Naive thymus-derived CD8-positive, alpha-beta T cell (primary cell): ENCODE data around the gene REC114. TPM values are rescaled to one million over a fixed set of nuclear protein-coding genes. Genes with fewer than 3 reads are reported as not detected.
"Not testable (repeated sequence)": the region's sequence is repeated elsewhere in the genome, so short reads cannot be mapped to it uniquely, and the experiment has no call there.

Source experiments
- ATAC-seq, 2 donors: fragments of 150-1000 bp; cut with Tn5 transposase in 1 of 2; sonication (Bioruptor Pico), chemical (Tn5 transposase) in 1 of 2; 1 replicate in 1 of 2; 2 replicates in 1 of 2; pipeline ENCODE4 v1.10.0; 2021; ENCODE audit warnings: mild to moderate bottlenecking in 2 of 2, moderate library complexity in 2 of 2
- POLR2A ChIA-PET: fragments of 350-600 bp; sonication (Branson Sonifier 250); formaldehyde crosslinking; loops from one replicate; lab custom pipeline; 2021; ENCODE audit warnings: antibody characterized with exemption; lab: Charles Lee
- DNase-seq, 10 donors: peaks; one replicate each; pipeline versions ENCODE4 v3.0.0 to v3.0.0-alpha.2; 2020 to 2022
- H3K27ac Mint-ChIP-seq, 10 donors: one replicate each; pipeline ENCODE4 v1.8.0; 2020 to 2022; ENCODE audit warnings: mild to moderate bottlenecking in 10 of 10, mixed read lengths in 10 of 10, moderate library complexity in 4 of 10, inconsistent platforms in 1 of 10
- H3K27me3 Mint-ChIP-seq, 5 donors: one replicate each; pipeline ENCODE4 v1.8.0; 2021 to 2022; ENCODE audit warnings: mixed read lengths in 5 of 5
- H3K36me3 Mint-ChIP-seq, 3 donors: one replicate each; pipeline ENCODE4 v1.8.0; 2020 to 2022; ENCODE audit warnings: mixed read lengths in 3 of 3, mild to moderate bottlenecking in 2 of 3, inconsistent platforms in 1 of 3
- H3K4me1 Mint-ChIP-seq, 4 donors: one replicate each; pipeline ENCODE4 v1.8.0; 2021 to 2022; ENCODE audit warnings: mixed read lengths in 4 of 4
- H3K4me3 Mint-ChIP-seq, 10 donors: one replicate each; pipeline ENCODE4 v1.8.0; 2020 to 2022; ENCODE audit warnings: mild to moderate bottlenecking in 10 of 10, mixed read lengths in 10 of 10, moderate library complexity in 6 of 10, inconsistent platforms in 1 of 10
- H3K9me3 Mint-ChIP-seq, 9 donors: one replicate each; pipeline ENCODE4 v1.8.0; 2020 to 2022; ENCODE audit warnings: mixed read lengths in 9 of 9, mild to moderate bottlenecking in 3 of 9, inconsistent platforms in 1 of 9, moderate library complexity in 1 of 9
- polyA plus RNA-seq, 3 donors: library from polyadenylated mRNA; unstranded; fragments of 300-500 nt; fragmentation: Illumina TruSeq; gene quantifications; one replicate each; pipeline ENCODE4 v1.2.3, GENCODE V29; 2021
- total RNA-seq, 8 experiments: library from RNA in 2 of 8; stranded (reverse) in 2 of 8; gene quantifications; one replicate each; pipeline ENCODE4 v1.2.3 and lab custom pipeline; 2021 to 2026

Gene REC114
- total RNA-seq (not detected), polyA plus RNA-seq (under 1 TPM in 1 of 3 donors, not detected in 2; 0.32 TPM), total RNA-seq (lab: John Stamatoyannopoulos, UW) (0 to 0.17 (median 0) reads per million in 6 experiments)

- peaks cover 0 to 8% (median 2%) of the 10 kb centered on the region in 9 donors for H3K9me3 Mint-ChIP-seq
- POLR2A ChIA-PET = no interaction called here
- H3K4me1 Mint-ChIP-seq = peaks cover 0 to 4% (median under 1%) of the 10 kb centered on the region in 4 donors
- ATAC-seq (no peak), DNase-seq (no peak)
- H3K4me3 Mint-ChIP-seq = no peak within 1 kb of the TSS
- H3K36me3 Mint-ChIP-seq = peaks cover 0 to 5% (median 0%) of the 10 kb centered on the region in 3 donors
- H3K27me3 Mint-ChIP-seq = peaks cover 10 to 28% (median 24%) of the 10 kb centered on the region in 5 donors
- no peak within 1 kb of the TSS for H3K27ac Mint-ChIP-seq
Measured at GRCh38 chr15:73442968-73443367, at the start of gene REC114. REC114 (plus strand) TSS chr15:73443164; CDS start chr15:73443186, 22 bp downstream.

DNA sequence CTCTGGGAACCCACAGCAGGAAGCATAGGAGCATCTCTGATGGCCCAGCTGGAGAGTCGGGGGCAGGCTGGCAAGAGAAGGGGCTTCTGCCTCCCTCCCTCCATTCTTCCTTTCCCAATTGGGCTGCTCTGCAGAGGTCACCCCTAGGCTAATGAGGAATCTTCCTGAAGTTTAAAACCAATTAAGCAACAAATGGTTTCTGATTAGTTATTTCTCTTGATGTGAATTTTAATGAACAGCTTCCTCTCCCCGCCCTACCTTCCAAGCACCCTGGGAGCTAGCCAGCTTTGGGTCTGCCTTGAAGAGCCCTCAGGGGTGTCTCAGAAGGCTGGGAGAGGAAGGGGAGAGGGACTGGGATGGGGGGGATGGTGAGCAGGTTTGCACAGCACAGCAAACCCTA is 49.6 kb upstream of the REC114 start:
- no peak overlapping the region for H3K27ac Mint-ChIP-seq

GRCh38 chr15:73394782-73395181 is 48.2 kb upstream of the REC114 start:
- Mint-ChIP-seq H3K27ac (no peak overlapping the region), H3K4me3 (no peak overlapping the region), H3K27me3 (peaks cover 11 to 55% (median 28%) of the 10 kb centered on the region in 5 donors), H3K9me3 (peaks cover 0 to 2% (median 0%) of the 10 kb centered on the region in 9 donors), H3K4me1 (no peaks in the 10 kb centered on the region), H3K36me3 (no peaks in the 10 kb centered on the region)
- POLR2A ChIA-PET = no interaction called here
- ATAC-seq (no peak), DNase-seq (no peak)

More for the DNA sequence above, 49.6 kb upstream of the REC114 start:
- Mint-ChIP-seq H3K4me3 (no peak overlapping the region), H3K27me3 (peaks cover 13 to 44% (median 26%) of the 10 kb centered on the region in 5 donors), H3K4me1 (no peaks in the 10 kb centered on the region), H3K9me3 (peaks cover 0 to 2% (median 0%) of the 10 kb centered on the region in 9 donors), H3K36me3 (no peaks in the 10 kb centered on the region)
- ATAC-seq (no peak), DNase-seq (no peak)
- POLR2A ChIA-PET = no interaction called here

DNA sequence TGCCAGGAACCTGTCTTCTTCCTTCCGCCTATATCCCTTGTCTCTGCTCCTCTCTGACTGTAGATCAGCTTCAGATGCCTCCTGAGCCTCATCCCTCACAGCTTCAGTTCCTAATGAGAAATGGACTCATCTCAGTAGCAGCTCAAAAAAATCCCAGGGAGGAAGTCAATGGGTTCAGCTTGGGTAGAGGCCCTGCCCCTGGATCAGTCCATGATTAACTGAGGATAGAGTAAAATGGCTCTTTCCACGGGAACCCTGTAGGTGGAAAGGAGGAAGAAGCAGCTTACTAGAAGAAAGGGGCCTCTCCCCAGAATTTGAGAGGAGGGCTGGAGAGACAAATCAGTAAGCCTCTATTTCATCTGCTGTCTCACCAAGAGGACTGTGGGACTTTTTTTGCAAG is 47.3 kb upstream of the REC114 start:
- peaks cover 0 to 2% (median 0%) of the 10 kb centered on the region in 9 donors for H3K9me3 Mint-ChIP-seq

DNA sequence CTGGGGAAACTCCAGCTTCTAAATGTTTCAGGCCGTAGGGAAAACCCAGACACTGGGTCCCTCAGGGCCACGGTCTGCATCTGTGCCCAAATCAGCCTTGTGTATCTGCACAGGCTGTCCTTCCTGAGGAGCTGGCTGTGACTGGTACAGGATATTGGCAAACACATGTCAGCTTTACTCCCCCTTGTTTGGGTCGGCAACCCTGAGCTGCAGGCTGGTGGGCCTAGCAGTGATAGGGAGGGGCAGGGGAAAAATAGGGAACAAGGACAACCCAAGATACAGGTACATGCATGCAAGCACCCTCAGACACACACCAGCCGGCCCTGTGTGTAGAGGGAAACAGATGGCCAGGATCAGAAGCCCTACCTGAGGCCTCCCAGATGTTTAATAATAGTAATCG is 45.5 kb upstream of the REC114 start:
- no peak for DNase-seq
- Mint-ChIP-seq H3K9me3 (peaks cover 0 to 2% (median 0%) of the 10 kb centered on the region in 9 donors), H3K27ac (no peak overlapping the region), H3K4me3 (no peak overlapping the region), H3K36me3 (no peaks in the 10 kb centered on the region), H3K4me1 (no peaks in the 10 kb centered on the region), H3K27me3 (peaks cover 2 to 40% (median 14%) of the 10 kb centered on the region in 5 donors)
- POLR2A ChIA-PET = no interaction called here
- no peak for ATAC-seq

More for the DNA sequence above, 47.3 kb upstream of the REC114 start:
- Mint-ChIP-seq H3K36me3 (no peaks in the 10 kb centered on the region), H3K4me1 (no peaks in the 10 kb centered on the region), H3K27ac (no peak overlapping the region), H3K27me3 (peaks cover 10 to 55% (median 25%) of the 10 kb centered on the region in 5 donors), H3K4me3 (no peak overlapping the region)
- ATAC-seq (no peak), DNase-seq (no peak)
- POLR2A ChIA-PET = no interaction called here

GRCh38 chr15:73398861-73399260 is 44.1 kb upstream of the REC114 start:
- ATAC-seq = no peak
- H3K4me3 Mint-ChIP-seq = no peak overlapping the region
- H3K36me3 Mint-ChIP-seq = no peaks in the 10 kb centered on the region
- peaks cover 0 to 26% (median 8%) of the 10 kb centered on the region in 5 donors for H3K27me3 Mint-ChIP-seq
- H3K27ac Mint-ChIP-seq = no peak overlapping the region
- POLR2A ChIA-PET = no interaction called here
- DNase-seq = no peak
- H3K9me3 Mint-ChIP-seq = peaks cover 0 to 2% (median 0%) of the 10 kb centered on the region in 9 donors
- H3K4me1 Mint-ChIP-seq = no peaks in the 10 kb centered on the region

DNA sequence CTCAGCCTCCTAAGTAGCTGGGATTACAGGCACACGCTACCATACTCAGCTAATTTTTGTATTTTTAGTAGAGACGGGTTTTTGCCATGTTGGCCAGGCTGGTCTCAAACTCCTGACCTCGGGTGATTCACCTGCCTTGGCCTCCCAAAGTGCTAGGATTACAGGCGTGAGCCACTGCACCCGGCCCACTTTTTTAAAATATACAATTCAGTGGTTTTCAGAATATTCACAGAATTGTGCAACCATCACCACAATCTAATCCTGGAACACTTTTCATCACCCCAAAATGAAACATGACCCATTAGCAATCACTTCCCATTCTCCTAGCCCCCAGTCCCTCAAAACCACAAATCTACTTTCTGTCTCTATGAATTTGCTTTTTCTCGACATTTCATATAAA is 42.7 kb upstream of the REC114 start:
- ATAC-seq, H3K4me1 Mint-ChIP-seq, DNase-seq, H3K4me3 Mint-ChIP-seq, H3K9me3 Mint-ChIP-seq, H3K36me3 Mint-ChIP-seq, POLR2A ChIA-PET, H3K27ac Mint-ChIP-seq: not testable (repeated sequence)
- H3K27me3 Mint-ChIP-seq = peaks cover 0 to 21% (median 8%) of the 10 kb centered on the region in 5 donors

DNA sequence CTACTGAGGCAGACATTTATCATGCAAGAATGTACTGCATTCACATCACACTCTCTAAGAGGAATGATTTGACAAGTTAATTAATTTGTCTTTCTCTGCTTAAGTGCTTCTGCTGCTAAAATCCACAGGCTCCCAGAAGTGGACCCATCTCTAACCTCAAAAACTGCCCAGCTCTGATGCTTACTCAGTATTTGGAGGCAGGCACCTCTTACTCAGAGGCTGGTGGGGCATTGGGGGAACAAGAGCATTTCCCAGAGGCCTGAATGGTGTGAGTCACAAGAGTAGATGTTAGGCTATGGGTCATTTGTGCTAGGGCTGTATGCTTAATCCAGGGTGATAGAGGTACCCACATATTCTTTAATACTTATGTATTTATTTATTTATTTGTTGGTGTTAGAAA is 39.8 kb upstream of the REC114 start:
- H3K4me3 Mint-ChIP-seq = no peak overlapping the region
- H3K9me3 Mint-ChIP-seq = no peaks in the 10 kb centered on the region
- POLR2A ChIA-PET = no interaction called here
- H3K4me1 Mint-ChIP-seq = no peaks in the 10 kb centered on the region
- no peak for ATAC-seq
- no peak for DNase-seq
- no peaks in the 10 kb centered on the region for H3K36me3 Mint-ChIP-seq
- H3K27me3 Mint-ChIP-seq = peaks cover 4 to 13% (median 10%) of the 10 kb centered on the region in 5 donors
- no peak overlapping the region for H3K27ac Mint-ChIP-seq

GRCh38 chr15:73414876-73415275 is 28.1 kb upstream of the REC114 start:
- POLR2A ChIA-PET = no interaction called here
- no peak overlapping the region for H3K27ac Mint-ChIP-seq
- H3K36me3 Mint-ChIP-seq = no peaks in the 10 kb centered on the region
- DNase-seq (no peak), ATAC-seq (no peak)
- peaks cover 11 to 30% (median 19%) of the 10 kb centered on the region in 5 donors for H3K27me3 Mint-ChIP-seq
- H3K4me3 Mint-ChIP-seq = no peak overlapping the region
- H3K9me3 Mint-ChIP-seq = no peaks in the 10 kb centered on the region
- H3K4me1 Mint-ChIP-seq = no peaks in the 10 kb centered on the region

DNA sequence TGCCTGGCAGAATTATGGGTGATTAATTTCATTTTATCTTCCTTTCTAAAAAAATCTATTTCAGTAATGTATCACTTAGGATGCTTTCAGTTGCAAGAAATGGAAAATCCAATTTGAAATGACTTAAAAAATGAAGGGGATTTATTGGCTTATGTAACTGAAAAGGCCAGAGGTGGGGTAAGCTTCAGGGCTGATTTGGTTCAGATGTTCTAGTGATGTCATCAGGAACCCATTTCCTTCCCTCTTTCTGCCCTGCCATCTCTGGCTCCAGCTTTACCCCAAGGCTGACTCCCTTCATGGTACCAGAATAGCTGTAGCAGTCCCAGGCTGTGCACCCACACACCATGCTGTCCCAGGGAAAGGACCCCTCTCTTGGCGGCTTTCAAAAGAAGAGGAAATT is 18.5 kb upstream of the REC114 start:
- Mint-ChIP-seq H3K4me3 (no peak overlapping the region), H3K36me3 (peaks cover 0 to 4% (median 0%) of the 10 kb centered on the region in 3 donors), H3K9me3 (peaks cover 0 to 3% (median 0%) of the 10 kb centered on the region in 9 donors), H3K4me1 (peaks cover 0 to 2% (median 0%) of the 10 kb centered on the region in 4 donors), H3K27me3 (peaks cover 7 to 40% (median 24%) of the 10 kb centered on the region in 5 donors), H3K27ac (no peak overlapping the region)
- DNase-seq = no peak
- no peak for ATAC-seq
- POLR2A ChIA-PET = no interaction called here

DNA sequence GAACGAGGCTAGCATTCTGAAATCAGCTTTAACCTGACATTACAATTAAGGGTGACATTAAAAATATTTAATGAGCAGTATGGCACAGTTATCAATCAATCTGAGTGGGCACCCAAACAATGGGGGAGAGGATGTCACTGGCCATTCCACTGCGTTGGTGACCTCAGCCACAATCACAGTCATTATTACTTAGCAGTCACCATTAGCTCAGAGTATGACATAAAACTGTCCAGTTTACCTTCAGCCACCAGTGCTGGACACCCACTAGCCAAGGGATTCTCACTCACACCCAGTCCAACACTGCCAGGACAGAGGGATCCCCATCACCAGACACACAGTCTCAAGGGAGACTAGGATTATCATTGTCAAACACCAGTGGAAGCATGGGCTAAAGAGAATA is 17.5 kb upstream of the REC114 start:
- H3K4me3 Mint-ChIP-seq = no peak overlapping the region
- no peak overlapping the region for H3K27ac Mint-ChIP-seq
- no peak for DNase-seq

DNA sequence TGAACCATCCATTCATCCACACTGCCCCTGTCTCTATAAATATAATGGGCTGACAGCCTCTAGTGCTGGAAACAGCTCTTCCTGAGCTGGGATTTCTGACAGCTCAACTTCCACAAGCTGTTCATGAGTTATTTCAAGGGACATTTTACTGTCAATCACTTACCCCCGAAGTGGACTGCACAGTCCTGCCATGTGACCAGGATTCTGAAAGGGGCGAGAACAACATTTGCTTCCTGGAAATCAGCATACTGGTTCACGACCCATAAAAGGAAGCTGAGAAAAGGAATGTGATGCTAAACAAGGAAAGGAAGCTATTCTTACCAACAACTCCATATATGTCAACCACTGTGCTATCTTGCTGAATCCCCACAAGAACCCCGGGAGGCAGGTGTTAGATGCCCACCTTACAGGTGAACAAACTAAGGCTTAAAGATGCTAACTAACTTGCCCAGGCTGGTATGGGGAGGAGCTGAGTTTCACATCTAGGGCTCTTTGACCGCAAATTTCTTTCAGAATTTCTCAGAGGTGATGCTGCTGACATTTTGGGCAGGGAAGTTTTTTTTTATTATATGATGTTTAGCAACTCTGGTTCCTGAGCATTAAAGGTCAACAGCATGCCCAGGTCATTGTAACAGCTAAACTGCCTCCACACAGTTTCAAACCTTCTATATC is 16.5 kb upstream of the REC114 start:
- peaks cover 0 to under 1% (median 0%) of the 10 kb centered on the region in 3 donors for H3K36me3 Mint-ChIP-seq
- H3K27ac Mint-ChIP-seq = no peak overlapping the region
- H3K4me1 Mint-ChIP-seq = peaks cover 0 to 2% (median 0%) of the 10 kb centered on the region in 4 donors
- ATAC-seq = no peak
- H3K4me3 Mint-ChIP-seq = no peak overlapping the region
- POLR2A ChIA-PET = no interaction called here
- H3K27me3 Mint-ChIP-seq = peaks cover 5 to 40% (median 26%) of the 10 kb centered on the region in 5 donors
- DNase-seq = no peak
- H3K9me3 Mint-ChIP-seq = peaks cover 0 to under 1% (median 0%) of the 10 kb centered on the region in 9 donors

More for the DNA sequence above, 17.5 kb upstream of the REC114 start:
- Mint-ChIP-seq H3K4me1 (peaks cover 0 to 2% (median 0%) of the 10 kb centered on the region in 4 donors), H3K27me3 (peaks cover 7 to 40% (median 24%) of the 10 kb centered on the region in 5 donors), H3K9me3 (peaks cover 0 to 3% (median 0%) of the 10 kb centered on the region in 9 donors), H3K36me3 (peaks cover 0 to 4% (median 0%) of the 10 kb centered on the region in 3 donors)
- no peak for ATAC-seq
- POLR2A ChIA-PET = no interaction called here

DNA sequence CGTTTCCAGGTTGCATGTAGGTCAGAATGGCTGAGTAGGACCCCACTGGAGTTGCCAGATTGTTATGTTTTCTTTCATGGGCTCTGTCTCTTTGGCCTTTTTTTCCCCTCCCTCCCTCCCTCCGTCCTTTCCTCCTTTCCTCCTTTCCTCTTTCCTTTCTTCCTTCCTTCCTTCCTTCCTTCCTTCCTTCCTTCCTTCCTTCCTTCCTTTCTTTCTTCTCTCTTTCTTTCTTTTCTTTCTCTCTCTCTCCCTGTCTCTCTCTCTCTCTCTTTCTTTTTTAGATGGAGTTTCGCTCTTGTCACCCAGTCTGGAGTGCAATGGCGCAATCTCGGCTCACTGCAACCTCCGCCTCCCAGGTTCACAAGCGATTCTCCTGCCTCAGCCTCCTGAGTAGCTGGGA is 11.6 kb upstream of the REC114 start:
- H3K27me3 Mint-ChIP-seq = peaks cover 15 to 44% (median 32%) of the 10 kb centered on the region in 5 donors
- H3K4me3 Mint-ChIP-seq, ATAC-seq, POLR2A ChIA-PET, H3K27ac Mint-ChIP-seq, H3K4me1 Mint-ChIP-seq, H3K9me3 Mint-ChIP-seq, H3K36me3 Mint-ChIP-seq, DNase-seq: not testable (repeated sequence)
